ENCODE results near the gene PRSS1.
A peak's percentile ranks its signal among the peaks of the same experiment; 100 is the strongest.

The PRSS1 gene

DNA sequence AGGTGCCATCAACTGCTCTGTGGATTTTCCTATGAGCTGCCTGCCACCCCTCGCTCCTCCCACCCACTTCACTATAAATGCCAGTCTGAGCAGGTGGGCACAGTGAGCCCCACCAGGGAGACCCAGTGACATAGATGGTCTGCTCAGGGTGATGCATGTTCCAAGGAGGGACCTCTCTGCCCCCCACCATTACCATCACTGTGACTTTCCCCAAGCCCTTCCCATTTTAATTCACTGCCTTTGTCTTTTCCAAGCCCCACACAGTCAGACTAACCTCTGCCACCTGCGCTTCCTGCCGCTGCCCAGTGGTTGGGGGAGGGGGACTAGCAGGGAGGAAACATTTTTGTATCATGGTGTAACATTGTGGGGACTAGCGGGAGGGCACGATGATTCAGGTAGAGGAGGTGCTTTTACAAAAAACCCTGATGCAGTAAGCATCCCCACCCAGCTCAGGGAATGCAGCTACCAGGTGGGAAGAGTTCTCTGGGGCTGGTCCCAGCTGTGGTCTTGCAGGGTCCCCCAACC, 46.1 kb downstream of the PRSS1 start:
- DNase-seq: peak; percentile 61

DNA sequence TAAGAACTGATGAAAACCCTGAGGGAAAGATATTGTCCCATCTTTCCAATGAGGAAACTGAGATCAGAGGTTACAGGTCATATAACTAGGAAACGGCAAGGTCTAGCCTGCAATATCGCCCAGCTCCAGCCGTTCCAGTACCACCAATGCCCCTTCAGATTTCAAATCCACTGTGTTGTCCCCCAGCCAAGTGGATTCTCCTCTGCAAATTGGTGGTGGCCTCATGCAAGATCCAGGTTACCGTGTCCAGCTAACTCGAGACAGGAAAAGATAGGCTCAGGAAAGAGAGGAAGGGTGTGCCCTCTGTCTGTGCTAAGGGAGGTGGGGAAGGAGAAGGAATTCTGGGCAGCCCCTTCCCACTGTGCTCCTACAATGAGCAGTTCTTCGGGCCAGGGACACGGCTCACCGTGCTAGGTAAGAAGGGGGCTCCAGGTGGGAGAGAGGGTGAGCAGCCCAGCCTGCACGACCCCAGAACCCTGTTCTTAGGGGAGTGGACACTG, 46.8 kb downstream of the PRSS1 start:
- no peak for DNase-seq

DNA sequence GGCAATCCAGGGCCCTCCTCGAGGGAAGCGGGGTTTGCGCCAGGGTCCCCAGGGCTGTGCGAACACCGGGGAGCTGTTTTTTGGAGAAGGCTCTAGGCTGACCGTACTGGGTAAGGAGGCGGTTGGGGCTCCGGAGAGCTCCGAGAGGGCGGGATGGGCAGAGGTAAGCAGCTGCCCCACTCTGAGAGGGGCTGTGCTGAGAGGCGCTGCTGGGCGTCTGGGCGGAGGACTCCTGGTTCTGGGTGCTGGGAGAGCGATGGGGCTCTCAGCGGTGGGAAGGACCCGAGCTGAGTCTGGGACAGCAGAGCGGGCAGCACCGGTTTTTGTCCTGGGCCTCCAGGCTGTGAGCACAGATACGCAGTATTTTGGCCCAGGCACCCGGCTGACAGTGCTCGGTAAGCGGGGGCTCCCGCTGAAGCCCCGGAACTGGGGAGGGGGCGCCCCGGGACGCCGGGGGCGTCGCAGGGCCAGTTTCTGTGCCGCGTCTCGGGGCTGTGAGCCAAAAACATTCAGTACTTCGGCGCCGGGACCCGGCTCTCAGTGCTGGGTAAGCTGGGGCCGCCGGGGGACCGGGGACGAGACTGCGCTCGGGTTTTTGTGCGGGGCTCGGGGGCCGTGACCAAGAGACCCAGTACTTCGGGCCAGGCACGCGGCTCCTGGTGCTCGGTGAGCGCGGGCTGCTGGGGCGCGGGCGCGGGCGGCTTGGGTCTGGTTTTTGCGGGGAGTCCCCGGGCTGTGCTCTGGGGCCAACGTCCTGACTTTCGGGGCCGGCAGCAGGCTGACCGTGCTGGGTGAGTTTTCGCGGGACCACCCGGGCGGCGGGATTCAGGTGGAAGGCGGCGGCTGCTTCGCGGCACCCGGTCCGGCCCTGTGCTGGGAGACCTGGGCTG, 47.5 kb downstream of the PRSS1 start:
- no peak for DNase-seq

DNA sequence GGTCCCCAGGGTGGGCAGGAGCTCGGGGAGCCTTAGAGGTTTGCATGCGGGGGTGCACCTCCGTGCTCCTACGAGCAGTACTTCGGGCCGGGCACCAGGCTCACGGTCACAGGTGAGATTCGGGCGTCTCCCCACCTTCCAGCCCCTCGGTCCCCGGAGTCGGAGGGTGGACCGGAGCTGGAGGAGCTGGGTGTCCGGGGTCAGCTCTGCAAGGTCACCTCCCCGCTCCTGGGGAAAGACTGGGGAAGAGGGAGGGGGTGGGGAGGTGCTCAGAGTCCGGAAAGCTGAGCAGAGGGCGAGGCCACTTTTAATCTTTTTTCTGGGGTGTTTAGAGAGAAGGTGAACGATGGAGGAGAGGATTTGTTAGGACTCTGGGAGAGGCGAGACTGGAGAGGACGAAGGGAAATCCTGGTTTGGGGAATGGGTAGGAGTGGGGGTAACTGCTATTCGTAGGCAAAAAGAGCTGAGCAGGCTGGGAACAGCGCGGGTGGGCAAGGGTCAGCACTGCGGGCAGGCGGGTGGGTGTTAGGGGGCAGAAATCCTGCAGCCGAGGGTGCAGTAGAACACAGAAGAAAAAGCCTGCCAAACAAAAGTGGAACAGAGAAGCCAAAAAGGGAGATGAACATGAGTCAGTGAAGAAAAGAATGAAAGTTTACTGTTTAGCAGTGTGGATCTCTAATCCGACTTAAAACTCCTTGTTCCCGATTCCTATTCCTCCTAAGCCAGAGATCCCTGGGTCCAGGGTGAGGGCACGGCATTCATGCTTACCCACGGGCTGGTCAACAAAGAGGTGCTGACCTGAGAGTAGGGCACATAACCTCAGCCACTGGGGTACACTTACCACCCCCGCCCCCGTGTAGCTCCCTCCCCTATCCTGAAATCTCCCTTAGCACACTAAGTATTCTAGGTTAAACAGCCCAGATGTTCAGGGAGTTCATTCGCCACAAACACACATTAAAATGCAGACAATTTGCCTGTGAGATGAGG, 48.4 kb downstream of the PRSS1 start:
- DNase-seq: no peak

DNA sequence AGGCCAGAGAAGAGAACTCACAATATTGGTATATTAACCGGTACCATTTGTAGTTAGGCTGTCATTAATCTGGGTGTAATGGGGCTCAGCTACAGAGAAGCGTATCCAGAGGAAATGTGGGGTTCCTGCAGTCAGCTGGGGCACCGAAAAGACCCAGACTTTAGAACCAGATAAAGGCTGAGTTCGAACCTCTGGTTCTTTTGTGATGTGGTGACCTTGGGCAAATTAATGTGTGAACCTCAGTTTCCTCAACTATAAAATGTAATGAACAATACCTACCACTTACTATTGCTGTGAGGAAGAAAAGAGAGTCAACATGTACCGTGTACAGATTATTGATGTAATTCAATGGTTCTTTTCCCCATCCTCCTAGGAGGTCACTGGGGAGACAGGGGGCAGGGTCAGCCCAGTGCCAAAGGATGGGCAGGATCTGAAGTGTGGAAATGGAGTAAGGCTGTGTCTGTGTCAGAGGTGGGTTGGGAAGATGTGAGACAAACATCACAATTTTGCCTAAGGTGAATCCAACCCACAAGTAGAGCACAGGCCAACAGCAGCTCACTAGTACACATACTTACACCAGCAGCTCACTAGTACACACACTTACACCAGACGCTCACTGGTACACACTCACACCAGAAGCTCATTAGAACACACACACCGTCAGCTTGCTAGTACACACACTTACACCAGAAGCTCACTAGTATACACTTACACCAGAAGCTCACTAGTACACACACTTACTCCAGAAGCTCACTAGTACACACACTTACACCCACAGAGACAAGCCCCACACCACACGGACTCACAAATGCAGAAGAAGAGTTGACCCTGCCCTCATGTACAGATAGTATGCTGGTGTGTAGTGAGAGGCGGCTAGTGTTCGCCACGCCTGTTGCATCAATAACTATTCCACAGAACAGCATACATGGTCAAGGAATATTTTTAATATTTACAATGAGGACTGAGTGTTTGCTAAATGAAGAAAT, 49.5 kb downstream of the PRSS1 start:
- DNase-seq: no peak

DNA sequence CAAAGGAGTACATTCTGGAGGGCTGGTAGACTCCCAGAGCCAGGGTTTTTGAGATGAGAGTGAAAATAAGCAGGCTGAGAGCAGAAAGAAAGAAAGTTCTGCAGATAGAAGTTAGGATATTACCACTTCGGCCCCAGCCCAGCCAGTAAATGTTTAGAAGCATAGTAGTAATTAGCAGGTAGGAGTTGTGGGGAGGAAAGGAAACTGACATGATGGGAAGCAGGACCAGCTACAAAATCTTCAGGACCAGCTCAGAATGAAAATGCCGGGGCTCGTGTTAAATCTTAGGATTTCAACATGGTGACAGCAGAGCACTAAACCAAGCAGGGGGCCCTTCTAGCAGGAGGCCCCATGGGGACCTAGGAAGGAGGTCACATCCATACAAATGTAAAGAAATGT, 50.2 kb downstream of the PRSS1 start:
- DNase-seq: no peak

DNA sequence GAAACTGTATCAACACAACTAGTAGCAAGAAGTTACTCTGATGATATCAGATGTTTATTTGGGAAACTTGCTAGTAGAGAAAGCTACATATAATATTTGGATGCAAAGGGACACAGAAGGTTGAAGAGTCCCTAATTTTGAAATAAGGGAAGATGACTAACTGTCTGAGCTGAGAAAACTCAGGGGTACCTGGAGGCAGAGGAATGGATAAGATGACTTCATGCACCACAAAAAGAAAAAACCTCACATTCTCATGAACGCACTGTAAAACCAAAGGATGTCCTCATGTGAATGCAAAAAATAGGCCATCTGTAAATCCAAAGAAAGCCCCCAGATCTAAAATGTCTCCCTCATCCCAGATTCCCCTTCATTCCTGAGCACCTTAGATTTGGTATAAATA, 50.8 kb downstream of the PRSS1 start:
- no peak for DNase-seq

DNA sequence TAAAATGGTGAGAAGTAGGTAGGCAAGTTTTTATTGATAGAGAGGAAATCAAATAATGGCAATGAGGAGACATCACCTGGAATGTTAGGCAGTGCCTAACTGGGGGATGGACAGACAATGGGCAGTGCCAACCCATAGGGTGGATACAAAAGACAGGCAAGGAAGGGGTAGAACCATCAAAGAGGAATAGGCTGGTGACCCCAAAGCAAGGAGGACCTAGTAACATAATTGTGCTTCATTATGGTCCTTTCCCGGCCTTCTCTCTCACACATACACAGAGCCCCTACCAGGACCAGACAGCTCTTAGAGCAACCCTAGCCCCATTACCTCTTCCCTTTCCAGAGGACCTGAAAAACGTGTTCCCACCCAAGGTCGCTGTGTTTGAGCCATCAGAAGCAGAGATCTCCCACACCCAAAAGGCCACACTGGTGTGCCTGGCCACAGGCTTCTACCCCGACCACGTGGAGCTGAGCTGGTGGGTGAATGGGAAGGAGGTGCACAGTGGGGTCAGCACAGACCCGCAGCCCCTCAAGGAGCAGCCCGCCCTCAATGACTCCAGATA, 51.5 kb downstream of the PRSS1 start:
- no peak for DNase-seq

DNA sequence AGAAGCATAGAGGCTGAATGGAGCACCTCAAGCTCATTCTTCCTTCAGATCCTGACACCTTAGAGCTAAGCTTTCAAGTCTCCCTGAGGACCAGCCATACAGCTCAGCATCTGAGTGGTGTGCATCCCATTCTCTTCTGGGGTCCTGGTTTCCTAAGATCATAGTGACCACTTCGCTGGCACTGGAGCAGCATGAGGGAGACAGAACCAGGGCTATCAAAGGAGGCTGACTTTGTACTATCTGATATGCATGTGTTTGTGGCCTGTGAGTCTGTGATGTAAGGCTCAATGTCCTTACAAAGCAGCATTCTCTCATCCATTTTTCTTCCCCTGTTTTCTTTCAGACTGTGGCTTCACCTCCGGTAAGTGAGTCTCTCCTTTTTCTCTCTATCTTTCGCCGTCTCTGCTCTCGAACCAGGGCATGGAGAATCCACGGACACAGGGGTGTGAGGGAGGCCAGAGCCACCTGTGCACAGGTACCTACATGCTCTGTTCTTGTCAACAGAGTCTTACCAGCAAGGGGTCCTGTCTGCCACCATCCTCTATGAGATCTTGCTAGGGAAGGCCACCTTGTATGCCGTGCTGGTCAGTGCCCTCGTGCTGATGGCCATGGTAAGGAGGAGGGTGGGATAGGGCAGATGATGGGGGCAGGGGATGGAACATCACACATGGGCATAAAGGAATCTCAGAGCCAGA, 52.5 kb downstream of the PRSS1 start:
- no peak for DNase-seq

DNA sequence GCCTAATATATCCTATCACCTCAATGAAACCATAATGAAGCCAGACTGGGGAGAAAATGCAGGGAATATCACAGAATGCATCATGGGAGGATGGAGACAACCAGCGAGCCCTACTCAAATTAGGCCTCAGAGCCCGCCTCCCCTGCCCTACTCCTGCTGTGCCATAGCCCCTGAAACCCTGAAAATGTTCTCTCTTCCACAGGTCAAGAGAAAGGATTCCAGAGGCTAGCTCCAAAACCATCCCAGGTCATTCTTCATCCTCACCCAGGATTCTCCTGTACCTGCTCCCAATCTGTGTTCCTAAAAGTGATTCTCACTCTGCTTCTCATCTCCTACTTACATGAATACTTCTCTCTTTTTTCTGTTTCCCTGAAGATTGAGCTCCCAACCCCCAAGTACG, 53.0 kb downstream of the PRSS1 start:
- DNase-seq: no peak

Data from effector CD4-positive, alpha-beta T cell (primary cell).